Kasumi-1 (cell line): ENCODE results near the gene SUFU.

Source experiments
- DNase-seq, 2 experiments: peaks; one replicate each; lab custom pipeline; 2025; lab: John Stamatoyannopoulos, UW

SUFU gene

DNA sequence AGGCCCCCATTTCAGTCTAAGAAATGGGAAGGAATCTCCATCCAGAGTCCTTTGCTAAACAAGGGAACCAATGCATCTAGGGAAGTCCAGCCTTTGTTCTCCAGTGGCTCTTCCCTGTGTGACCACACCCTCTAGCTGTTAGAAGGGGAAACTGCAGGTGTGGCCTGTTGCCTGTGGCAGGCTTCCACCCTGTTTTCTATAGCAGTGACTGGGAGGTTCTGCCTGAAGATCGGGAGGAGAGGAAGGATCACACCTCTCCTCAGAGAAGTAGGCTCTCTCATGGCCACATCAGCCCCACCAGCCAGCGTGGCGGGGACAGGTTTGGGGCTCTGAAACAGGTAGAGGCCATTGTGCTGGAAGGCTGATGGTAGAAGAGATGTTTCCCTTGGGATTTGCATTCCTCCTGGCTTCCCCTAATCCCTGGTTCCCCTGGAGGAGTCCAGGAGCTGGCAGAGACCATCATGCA is 92.8 kb downstream of the SUFU start:
- DNase-seq, result peak; percentile 77 to 91

DNA sequence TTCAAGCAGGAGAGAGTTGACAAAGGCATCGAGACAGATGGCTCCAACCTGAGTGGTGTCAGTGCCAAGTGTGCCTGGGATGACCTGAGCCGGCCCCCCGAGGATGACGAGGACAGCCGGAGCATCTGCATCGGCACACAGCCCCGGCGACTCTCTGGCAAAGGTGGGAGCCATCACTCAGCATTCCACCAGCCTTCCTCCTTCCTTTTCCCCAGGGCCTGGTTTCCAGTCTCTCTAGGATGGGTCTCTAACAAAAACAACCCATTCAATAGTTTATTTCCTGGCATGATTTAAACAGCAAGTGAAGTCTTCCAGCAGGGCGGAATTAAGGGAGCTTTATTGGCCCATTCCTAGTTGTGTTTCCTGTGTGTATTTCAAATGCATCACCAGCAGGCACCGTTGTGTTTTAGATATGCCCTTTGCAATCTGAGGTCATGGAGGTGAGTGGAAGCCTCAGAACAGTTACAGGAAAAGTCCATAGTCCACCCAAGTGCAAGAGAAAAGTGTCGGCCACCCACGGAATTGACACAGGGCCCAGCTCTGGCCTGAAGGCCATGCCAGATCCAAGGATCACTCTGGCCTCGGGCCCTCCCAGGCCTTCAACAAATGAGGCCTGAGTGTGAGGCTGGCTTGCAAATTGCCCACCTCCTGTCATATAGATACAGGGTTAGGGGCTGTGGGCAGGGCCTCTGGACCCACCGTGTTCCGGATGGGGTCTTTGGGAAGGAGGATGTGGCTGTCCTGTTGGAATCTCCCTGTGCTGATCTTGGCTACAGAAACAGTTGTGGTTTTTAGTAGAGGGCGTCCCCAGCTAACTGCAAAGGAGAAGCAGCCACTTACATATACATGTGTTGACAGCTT is 93.6 kb downstream of the SUFU start:
- DNase-seq, result peak; percentile 80 to 87

DNA sequence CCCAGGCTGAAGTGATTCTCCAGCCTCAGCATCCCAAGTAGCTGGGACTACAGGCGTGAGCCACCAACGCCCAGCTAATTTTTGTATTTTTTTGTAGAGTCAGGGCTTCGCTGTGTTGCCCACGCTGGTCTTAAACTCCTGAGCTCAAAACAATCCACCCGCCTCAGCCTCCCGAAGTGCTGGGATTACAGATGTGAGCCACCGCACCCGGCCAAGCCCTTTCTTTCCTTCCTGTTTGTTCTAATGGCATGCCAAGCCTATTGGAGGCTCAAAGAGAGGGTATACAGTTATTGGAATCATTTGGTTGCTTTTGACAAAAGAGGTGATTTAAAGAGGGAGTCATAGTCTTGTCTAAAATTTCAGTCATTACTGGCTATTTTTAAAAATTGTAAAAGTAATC is 94.5 kb downstream of the SUFU start:
- DNase-seq, result peak in 1 of 2 experiments; percentile 23

DNA sequence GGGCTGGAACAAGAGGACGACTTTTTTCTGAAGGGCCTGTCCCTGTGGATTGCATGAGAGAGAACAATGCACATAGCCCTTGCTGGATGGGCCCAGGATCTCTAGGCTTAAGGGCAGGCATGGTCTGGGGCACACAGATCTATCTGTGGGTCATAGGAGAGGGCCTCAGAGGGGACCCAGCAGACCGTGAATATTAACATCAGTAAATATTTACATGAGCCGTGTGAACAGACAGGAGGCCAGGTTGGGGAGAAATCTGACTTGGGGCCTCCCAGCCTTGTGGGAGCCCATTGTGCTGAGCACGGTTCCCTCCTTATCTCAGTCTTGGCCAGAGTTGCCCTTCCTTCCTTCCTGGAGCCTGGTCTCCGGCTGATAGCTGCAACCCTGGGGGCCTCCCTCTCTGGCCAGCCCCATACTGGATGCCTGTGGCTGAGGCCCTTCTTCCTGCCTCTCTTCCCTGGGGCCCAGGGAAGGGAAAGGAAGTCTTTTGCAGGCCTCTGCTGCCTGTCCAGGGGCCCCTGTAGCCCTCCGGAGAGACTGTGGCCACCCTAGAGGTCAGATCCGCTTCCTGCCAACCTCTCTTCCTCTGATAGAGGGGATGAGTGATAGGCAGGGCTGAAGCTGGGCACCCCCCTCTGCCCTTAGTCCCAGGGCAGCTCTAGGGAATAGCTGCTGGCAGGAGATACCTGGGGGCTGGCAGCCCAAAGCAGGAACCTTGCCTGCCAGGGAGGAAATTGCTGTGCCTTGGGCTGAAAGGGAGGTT is 96.0 kb downstream of the SUFU start:
- DNase-seq, result peak; percentile 98 to 99

DNA sequence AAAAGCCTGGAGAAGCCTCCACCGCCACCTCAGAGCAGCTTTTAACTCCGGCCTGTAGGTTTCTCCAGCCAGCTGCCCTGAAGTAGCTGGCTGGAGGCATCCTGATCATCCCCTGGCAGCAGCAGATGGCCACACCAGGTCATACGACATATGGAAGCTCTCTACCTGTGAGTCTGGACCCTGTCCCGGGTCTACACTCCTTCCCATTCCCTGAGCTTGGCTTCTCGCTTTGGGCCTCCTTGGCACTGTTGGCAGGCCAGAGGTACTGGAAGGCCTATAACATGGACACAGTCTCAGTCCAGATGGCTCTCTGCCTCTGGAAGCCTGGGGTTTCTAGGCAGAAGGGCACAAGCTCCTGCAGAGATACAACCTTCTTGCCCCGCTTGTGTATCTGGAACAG is 97.0 kb downstream of the SUFU start:
- DNase-seq, result no peak

DNA sequence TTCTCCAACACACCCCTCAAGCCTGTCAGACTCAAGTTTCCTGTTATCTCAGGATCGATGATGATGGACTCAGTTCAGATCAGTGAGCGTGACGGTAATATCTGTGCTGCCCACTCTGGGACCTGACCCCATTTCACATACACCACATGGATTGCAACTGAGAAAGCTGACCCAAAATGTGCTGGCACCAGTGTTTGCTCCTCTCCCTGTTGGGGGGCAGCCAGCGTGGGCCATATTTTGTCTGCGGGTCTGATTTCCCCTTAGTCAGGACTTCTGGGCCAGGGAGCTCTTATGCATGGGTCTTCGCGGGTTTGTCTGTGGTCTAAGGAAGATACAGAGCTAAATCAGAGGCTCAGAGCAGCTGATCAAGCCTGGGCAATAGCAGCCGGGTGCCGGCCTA is 97.9 kb downstream of the SUFU start:
- DNase-seq, result no peak

DNA sequence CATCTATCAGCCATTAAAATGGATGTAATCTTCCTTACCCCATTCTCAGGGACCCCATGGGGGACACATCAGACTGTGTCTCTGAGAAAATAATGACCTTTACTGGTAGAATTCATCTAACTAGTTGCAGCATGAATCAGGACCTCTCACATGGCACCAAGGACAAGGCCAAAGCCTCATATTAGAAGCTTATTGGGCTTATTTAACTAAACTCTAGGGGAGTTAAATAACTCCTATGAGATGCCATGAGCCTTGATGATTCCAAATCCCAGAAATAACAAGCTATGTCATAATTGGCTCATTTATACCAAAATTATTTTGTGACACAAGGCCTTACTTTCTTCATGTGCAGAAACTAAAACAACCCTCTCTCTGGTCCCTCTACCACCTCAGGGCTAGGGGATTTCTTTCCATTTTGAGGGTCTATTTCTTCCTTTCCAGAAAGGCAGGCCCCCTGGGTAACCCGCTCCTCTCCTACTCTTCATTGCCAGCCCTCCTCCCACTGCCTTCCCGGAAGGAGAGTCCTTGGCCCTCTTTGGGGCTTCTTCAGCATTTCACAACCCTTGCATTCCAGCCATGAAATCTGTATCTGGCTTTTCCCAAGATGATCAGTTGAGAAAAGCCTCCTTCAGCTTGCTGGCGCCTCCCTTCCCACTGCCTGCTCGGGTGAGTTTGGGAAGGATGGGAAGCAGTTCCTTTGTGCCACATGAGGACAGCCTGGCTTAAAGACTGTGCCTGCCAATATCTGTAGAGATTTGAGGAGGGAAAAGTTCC is 98.7 kb downstream of the SUFU start:
- DNase-seq, result no peak

DNA sequence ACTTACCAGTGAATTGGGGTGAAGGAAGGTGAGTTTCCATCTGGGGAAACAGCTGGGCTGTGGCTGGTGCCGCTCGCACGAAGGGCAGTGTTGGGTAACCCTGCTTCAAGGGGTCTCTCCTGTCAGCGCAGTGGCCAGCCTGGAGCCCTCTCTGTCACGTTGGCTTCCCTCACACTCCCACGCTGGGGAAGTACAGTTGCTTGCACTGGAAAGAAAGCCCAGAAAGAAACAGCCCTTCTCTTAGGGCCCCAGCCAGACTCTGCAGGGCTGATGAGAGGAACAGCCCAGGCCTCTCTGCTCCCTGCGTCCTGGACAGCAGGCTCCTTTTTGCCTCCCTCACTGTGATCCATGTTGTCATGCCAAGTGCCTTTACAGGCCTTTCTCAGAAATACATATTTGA is 100.2 kb downstream of the SUFU start:
- DNase-seq, result peak; percentile 77 to 80

DNA sequence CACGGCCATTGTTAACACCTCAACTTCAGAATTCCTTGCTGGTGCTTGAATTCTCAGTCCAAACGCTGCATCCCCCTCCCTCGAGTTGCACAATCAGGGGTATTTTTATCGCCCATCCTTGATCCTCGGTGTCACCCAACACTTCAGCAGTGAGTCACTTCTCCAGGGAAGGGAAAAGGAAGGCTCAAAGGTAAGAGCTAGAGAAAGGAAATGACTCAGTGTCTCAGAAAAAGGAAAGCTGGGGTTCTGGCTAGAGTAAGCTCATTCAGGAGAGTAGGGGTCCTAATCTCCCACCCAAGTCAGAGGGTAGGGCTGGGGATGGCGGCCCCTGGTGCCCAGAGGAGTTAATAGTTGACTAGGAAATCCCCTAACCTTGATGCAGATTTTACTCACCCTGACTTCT is 100.7 kb downstream of the SUFU start:
- peak; percentile 43 to 57 for DNase-seq

DNA sequence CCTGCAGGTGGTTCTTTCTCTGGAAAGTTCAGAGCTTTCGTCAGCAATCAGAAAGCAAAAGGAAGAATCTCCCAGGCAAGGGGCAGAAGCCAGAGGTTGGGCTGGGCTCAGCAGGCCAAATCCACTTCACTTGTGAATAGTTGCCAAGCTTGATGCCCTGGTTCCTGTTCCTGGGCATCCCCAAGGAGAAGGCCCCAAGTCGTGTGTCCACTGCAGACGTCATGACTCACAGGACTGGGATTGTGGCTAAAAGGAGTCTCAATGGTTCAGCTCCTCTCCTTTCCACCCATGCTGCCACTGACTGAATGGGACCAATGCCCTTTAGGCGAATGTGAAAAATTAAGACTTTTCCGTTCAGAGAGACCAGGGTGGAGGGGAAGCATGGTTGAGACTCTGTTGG is 101.9 kb downstream of the SUFU start:
- DNase-seq, result no peak

DNA sequence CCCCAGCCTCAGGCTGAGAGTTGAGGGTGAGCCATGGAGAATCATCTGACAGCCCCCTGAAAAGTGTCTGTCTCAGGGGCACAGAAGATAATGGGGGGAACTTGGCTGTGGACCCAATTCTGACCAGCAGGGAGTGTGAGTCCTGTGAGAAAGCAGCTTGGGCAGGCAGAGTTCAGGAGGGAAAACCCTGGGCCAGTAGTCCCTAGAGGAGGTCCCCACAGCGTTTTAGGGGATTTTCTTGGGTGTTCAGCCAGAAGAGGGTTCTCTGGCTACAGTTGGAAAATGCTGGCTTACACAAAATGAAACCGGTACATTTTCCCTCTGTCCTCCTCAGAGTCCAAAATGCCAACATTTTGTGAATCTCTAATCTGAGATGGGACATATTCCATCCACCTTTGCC is 104.7 kb downstream of the SUFU start:
- DNase-seq, result no peak

DNA sequence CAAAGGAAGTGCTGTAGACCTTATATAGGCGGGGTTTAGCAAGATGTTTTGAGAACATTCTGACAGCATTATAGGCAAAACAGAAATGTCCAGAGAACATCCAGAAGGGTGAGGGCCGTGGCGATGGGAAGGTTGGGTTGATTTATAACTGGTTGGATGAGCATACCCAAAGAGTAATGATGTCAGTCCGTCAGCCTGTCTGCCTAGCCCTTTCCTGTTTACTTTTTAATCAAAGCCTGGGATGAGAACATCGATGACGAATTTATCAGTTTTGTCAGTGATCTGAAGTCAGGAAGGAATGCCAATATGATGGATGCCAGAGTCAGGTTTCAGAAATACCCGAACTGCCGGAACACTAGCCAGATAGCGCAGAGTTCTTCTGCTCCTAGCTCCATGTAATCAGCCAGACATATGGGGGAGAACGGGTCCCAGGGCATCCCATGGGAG is 106.7 kb downstream of the SUFU start:
- no peak for DNase-seq

DNA sequence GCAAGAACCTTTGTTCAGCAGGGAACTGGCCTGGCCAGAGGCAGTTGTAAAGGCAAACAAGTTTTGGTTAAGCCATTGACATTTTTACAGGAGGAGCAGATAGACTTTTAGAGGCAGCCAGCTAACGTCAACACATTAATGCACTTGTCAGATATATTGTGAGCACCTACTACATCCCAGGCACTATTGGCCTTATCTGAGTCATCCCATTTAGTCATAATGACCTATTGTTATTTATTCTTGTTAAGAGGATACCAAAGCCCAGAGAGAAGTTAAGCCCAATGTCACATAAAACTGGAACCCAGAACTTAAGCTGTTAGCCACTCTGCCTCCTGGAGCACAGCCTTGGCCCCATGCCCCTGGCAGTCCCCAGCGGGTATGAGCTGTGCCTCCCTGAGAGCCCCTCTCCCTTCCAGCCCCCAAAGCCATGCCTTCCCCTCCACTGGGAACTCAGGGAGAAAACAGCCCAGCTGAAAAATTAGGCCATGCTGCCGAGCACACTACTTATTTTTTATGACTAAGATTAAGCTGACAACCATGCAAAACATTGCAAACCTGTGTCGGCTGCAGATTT is 107.8 kb downstream of the SUFU start:
- no peak for DNase-seq

DNA sequence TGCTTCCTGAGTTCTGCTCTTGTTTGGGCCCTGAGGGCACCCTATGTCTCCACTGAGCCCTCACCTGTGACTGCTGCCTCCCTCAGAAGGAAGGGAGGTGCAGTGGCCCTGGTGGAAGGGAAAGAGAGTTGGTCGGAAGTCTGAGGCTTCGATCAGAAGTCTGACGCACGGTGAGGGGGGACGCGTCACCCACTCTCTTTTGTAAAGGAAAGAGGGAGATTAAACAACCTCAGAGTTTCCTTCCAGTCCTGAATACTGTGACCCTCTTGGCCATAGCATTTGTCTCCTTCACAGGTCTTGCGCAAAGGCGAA is 109.1 kb downstream of the SUFU start:
- peak; percentile 61 to 73 for DNase-seq

DNA sequence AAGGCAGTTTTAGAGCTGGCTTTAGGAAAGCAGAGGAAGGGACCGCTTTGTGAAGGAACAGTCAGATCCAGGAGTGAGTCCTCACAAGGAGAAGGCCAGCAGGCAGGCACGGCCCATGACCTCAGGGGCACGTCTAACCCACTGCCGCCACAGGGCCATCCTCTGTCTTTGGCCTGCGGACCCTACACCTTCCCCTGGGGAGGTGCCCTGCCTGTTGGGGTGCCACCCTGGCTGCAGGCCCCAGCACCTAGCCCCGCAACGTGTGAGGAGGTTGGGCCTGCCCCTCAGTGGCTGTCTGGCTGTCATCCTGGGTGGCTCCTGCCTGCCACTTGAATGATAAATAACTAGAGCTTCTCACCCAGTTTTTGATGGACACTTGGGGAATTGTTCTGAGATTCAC is 109.5 kb downstream of the SUFU start:
- DNase-seq, result no peak

DNA sequence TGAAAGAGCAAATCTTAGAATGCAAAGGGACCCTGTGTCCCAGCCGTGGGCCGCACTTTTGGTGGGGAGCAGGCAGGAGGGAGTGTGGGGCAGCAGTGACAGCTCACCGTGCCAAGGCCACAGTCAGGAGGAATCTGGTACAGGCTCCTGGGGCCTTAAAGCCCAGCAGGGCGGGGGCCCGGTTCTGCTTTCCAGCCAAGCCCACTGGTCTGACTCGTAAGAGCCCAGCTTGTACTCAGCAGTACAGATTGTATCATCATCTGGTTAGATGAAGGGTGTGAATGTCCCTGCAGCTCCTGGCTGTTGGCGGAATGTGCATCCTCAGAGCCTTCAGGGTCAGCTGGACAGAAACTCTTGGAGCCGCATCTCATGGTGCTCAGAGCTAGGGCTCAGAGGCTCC is 110.0 kb downstream of the SUFU start:
- no peak for DNase-seq

DNA sequence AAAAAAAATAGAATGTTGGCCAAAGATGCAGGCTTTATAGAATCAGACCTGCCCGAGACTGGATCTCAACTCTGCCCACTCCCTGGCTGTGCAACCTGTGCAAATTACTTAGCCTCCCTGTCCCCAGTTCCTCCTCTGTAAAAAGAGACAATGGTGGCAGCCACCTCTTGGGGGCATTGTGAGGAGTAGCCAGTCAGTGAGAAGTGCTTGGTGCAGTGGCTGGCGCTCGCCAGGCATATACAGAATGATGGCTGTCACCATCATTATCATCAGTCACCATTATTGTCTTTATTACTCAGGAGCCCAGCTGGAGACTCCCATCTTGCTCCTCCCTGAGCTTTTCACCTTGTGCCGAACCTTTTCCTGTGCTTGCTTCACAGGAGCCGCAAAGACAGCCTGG is 111.1 kb downstream of the SUFU start:
- no peak for DNase-seq

DNA sequence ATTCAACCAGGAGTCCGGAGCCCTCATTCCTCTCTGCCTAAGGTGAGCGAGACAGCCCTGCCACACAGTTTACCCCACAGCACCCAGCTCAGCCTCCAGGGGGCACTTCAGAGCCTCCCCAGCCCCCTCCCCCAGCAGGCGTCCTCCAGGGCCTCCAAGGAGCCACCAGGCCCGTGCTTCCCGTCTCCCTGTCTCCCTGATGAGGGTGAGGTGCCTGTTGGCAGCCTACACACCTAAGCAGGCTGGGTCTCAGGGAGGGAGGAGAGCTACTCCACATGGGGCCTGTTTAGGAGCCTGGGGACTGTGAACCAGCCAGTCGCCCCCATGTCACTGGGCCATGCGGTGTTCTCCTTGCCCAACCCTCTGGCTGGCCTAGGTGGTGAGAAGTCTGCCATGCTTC is 111.6 kb downstream of the SUFU start:
- no peak for DNase-seq

DNA sequence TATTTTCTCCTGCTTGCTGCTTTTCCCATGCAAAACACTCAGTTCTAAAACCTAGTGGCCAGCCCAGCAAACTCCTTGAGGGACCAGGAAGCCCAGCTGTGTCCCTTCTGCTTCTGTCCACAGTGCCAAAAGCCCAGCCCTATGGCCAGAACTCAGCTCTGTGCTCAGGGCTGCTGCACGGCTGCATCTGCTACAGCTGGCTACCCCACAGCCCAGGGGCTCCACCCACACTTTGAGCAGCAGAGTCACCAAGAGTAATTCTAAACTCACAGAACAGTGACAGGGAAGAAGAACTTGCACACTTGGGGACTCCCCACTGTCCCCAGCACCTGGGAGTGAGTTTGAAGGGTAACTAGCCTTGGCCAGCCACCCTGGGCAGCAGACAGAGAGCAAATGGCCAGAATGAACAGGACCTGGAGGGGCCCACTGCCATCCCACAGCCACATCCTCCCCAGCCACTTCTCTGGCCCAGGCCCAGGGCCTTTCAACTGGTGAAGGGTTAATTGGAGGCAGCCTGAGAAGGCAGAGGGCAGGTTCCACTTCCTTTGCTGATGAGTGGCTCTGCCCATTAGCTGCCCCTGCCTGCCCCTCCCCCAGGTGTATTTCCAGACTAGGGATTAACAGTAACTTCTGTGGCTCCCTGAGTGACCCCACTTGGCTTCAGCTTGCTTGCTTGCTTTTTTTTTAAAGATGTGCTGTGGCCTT is 112.4 kb downstream of the SUFU start:
- DNase-seq, result peak in 1 of 2 experiments; percentile 33

DNA sequence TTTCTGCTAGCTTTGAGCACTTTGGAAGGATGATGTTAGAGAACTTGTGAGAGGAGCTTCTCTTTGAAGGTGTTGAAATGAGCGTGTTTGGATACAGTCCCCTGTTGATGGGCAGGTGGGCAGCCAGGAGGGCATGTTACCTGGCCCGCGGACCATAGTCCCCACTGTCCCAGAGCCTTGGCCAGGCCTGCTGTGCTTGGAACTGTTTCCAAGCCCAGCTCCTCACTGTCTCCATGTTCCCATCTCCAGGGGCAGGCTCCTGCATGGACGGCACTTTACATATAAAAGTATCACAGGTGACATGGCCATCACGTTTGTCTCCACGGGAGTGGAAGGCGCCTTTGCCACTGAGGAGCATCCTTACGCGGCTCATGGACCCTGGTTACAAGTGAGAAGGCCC is 113.3 kb downstream of the SUFU start:
- DNase-seq, result no peak

DNA sequence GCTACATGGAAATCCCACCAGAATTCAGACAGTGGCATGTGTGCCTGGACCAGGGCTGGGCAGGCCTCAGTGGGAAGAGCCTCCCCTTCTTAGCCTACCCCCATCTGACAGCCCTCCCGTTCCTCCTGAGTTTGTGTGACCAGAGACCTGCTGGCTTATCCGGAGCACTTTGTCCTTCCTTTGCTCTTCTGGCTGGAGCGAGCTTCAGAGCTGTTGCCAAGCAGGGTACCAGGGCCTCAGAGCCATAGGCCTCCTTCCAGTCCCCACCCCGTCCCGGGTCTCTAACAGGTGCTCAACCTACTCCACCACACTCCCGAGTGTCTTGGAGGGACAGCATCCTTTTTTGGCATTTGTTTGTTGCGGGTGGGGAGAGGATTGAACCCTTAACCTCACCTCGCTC is 114.0 kb downstream of the SUFU start:
- DNase-seq, result no peak
